HEK293 (cell line): Measurements from ENCODE around the gene LTC4S.
A peak's percentile ranks its signal among the peaks of the same experiment; 100 is the strongest.

ENCODE experiments used
- CTCF ChIA-PET: fragments of 350-600 bp; formaldehyde crosslinking; extraction: SDS; loops from one replicate; lab custom pipeline; 2021; ENCODE audit warnings: antibody characterized with exemption; lab: Yijun Ruan, JAX
- POLR2A ChIA-PET: fragments of 300-600 bp; formaldehyde crosslinking; extraction: SDS; loops from one replicate; lab custom pipeline; 2020; ENCODE audit warnings: antibody characterized with exemption, inconsistent platforms; lab: Yijun Ruan, JAX
- H3K27ac ChIP-seq: fragments of 200-500 bp; sonication (Bioruptor generic); 2 replicates; pipeline ENCODE4 v1.5.1; 2014; ENCODE audit warnings: low read depth, low read length, control low read depth, inconsistent platforms; ENCODE audit errors: extremely low read depth
- H3K36me3 ChIP-seq, 2 experiments: fragments of 200-500 bp in 1 of 2; sonication (Bioruptor generic) in 1 of 2; 1 replicate in 1 of 2; 2 replicates in 1 of 2; pipeline ENCODE4 v1.5.1; 2014 to 2017; ENCODE audit warnings: inconsistent platforms in 2 of 2, low read length in 2 of 2; ENCODE audit not compliant: control insufficient read depth in 2 of 2, insufficient read depth in 1 of 2
- H3K4me1 ChIP-seq: fragments of 200-500 bp; sonication (Bioruptor generic); 2 replicates; pipeline ENCODE4 v1.5.1; 2014; ENCODE audit warnings: mild to moderate bottlenecking, low read length, inconsistent platforms; ENCODE audit not compliant: control insufficient read depth, insufficient read depth
- H3K4me3 ChIP-seq: 2 replicates; pipeline ENCODE4 v1.5.1; 2011; ENCODE audit warnings: low read depth, mild to moderate bottlenecking, control low read depth, low read length, moderate library complexity
- H3K9me3 ChIP-seq: fragments of 200-500 bp; sonication (Bioruptor generic); 2 replicates; pipeline ENCODE4 v1.5.1; 2014; ENCODE audit warnings: low read depth, low read length, inconsistent platforms; ENCODE audit not compliant: control insufficient read depth, insufficient read depth
- BCL11B ChIP-seq: fragments of 450-650 bp; formaldehyde crosslinking; IDR thresholded peaks from 2 replicates; pipeline ENCODE4 v1.5.1; 2016; ENCODE audit warnings: low read depth, missing biosample characterization, missing genetic modification characterization
- GFI1B ChIP-seq: fragments of 450-650 bp; formaldehyde crosslinking; IDR thresholded peaks from 2 replicates; pipeline ENCODE4 v1.5.1; 2016; ENCODE audit warnings: missing biosample characterization, missing genetic modification characterization
- PRDM1 ChIP-seq: fragments of 450-650 bp; formaldehyde crosslinking; IDR thresholded peaks from 2 replicates; pipeline ENCODE4; 2016; ENCODE audit warnings: missing biosample characterization, missing genetic modification characterization
- REPIN1 ChIP-seq: fragments of 450-650 bp; formaldehyde crosslinking; IDR thresholded peaks from 2 replicates; pipeline ENCODE4 v1.5.1; 2017; ENCODE audit warnings: missing biosample characterization, missing genetic modification characterization, low read depth
- SP7 ChIP-seq: fragments of 450-650 bp; formaldehyde crosslinking; IDR thresholded peaks from 2 replicates; pipeline ENCODE4 v1.5.1; 2016; ENCODE audit warnings: missing biosample characterization, missing genetic modification characterization
- ZBTB21 ChIP-seq: fragments of 450-650 bp; formaldehyde crosslinking; IDR thresholded peaks from 2 replicates; pipeline ENCODE4 v1.5.1; 2017; ENCODE audit warnings: missing biosample characterization, missing genetic modification characterization
- ZEB2 ChIP-seq: fragments of 450-650 bp; formaldehyde crosslinking; IDR thresholded peaks from 2 replicates; pipeline ENCODE4 v1.5.1; 2016; ENCODE audit warnings: missing biosample characterization, missing genetic modification characterization
- ZNF114 ChIP-seq: fragments of 450-650 bp; formaldehyde crosslinking; IDR thresholded peaks from 2 replicates; pipeline ENCODE4 v1.5.0; 2017; ENCODE audit warnings: missing biosample characterization, missing genetic modification characterization
- ZNF202 ChIP-seq: fragments of 450-650 bp; formaldehyde crosslinking; IDR thresholded peaks from 2 replicates; pipeline ENCODE4 v1.5.1; 2016; ENCODE audit warnings: missing biosample characterization, missing genetic modification characterization, borderline replicate concordance
- ZNF24 ChIP-seq: fragments of 450-650 bp; formaldehyde crosslinking; IDR thresholded peaks from 2 replicates; pipeline ENCODE4 v1.5.1; 2016; ENCODE audit warnings: missing biosample characterization, missing genetic modification characterization
- ZNF341 ChIP-seq: fragments of 450-650 bp; formaldehyde crosslinking; IDR thresholded peaks from 2 replicates; pipeline ENCODE4; 2016; ENCODE audit warnings: low read depth, missing biosample characterization, missing genetic modification characterization
- ZNF558 ChIP-seq: fragments of 450-650 bp; formaldehyde crosslinking; IDR thresholded peaks from 2 replicates; pipeline ENCODE4 v1.5.1; 2016; ENCODE audit warnings: missing biosample characterization, missing genetic modification characterization
- ZNF596 ChIP-seq: fragments of 450-650 bp; IDR thresholded peaks from 2 replicates; pipeline ENCODE4 v1.5.0; 2018; ENCODE audit warnings: missing biosample characterization, mild to moderate bottlenecking, missing genetic modification characterization, moderate library complexity
- ZSCAN23 ChIP-seq: fragments of 450-650 bp; formaldehyde crosslinking; IDR thresholded peaks from 2 replicates; pipeline ENCODE4 v1.5.1; 2016; ENCODE audit warnings: missing biosample characterization, missing genetic modification characterization
- TF ChIP-seq, protein P1 (sequence below): fragments of 450-650 bp; formaldehyde crosslinking; IDR thresholded peaks from 2 replicates; pipeline ENCODE4 v1.5.1; 2016; ENCODE audit warnings: missing biosample characterization, missing genetic modification characterization, low read depth
- TF ChIP-seq, protein P2 (sequence below): fragments of 450-650 bp; IDR thresholded peaks from 2 replicates; pipeline ENCODE4 v1.5.1; 2018; ENCODE audit warnings: missing biosample characterization, missing genetic modification characterization
- TF ChIP-seq, protein P3 (sequence below): fragments of 450-650 bp; formaldehyde crosslinking; IDR thresholded peaks from 2 replicates; pipeline ENCODE4 v1.5.1; 2016; ENCODE audit warnings: missing biosample characterization, missing genetic modification characterization, borderline replicate concordance
- TF ChIP-seq, protein P4 (sequence below): fragments of 450-650 bp; formaldehyde crosslinking; IDR thresholded peaks from 2 replicates; pipeline ENCODE4 v1.5.1; 2017; ENCODE audit warnings: missing biosample characterization, missing genetic modification characterization
- TF ChIP-seq, protein P5 (sequence below): fragments of 450-650 bp; formaldehyde crosslinking; IDR thresholded peaks from 2 replicates; pipeline ENCODE4 v1.5.1; 2017; ENCODE audit warnings: missing biosample characterization, missing genetic modification characterization
- TF ChIP-seq, protein P6 (sequence below): fragments of 450-650 bp; formaldehyde crosslinking; IDR thresholded peaks from 2 replicates; pipeline ENCODE4 v1.5.1; 2016; ENCODE audit warnings: missing biosample characterization, missing genetic modification characterization
- TF ChIP-seq, protein P7 (sequence below): fragments of 450-650 bp; formaldehyde crosslinking; IDR thresholded peaks from 2 replicates; pipeline ENCODE4 v1.5.1; 2016; ENCODE audit warnings: missing biosample characterization, missing genetic modification characterization

The LTC4S gene

DNA sequence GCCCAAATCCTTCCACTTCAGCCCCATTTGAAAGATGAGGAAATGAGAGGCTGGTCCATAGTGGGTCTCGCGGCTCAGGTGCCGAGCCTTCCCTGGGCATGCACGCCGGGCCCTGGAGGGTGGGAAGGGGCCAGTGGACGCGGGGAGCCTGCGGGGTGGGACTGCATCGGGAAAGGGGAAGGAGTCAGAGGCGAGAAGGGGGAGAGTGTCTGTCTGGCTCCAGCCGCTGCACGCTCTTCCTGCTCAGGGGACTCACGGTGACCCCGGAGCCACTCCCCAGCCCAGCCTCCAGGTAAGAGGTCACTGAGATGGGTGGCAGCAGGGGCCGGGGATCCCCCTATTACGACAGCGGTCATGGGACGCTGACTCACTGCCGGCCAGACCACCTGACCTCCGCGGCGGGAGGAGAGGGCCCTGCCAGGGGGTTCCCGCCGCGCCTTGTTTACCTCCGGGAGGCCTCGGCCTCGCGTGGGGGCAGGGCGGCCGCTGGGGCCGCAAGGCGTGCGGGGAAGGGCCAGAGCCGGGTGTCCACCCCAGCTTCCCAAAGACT lies 25.0 kb downstream of the LTC4S start (continued):
- TF ChIP-seq, protein P1, sequence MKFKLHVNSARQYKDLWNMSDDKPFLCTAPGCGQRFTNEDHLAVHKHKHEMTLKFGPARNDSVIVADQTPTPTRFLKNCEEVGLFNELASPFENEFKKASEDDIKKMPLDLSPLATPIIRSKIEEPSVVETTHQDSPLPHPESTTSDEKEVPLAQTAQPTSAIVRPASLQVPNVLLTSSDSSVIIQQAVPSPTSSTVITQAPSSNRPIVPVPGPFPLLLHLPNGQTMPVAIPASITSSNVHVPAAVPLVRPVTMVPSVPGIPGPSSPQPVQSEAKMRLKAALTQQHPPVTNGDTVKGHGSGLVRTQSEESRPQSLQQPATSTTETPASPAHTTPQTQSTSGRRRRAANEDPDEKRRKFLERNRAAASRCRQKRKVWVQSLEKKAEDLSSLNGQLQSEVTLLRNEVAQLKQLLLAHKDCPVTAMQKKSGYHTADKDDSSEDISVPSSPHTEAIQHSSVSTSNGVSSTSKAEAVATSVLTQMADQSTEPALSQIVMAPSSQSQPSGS, result peak; percentile 66
- TF ChIP-seq, protein P2, sequence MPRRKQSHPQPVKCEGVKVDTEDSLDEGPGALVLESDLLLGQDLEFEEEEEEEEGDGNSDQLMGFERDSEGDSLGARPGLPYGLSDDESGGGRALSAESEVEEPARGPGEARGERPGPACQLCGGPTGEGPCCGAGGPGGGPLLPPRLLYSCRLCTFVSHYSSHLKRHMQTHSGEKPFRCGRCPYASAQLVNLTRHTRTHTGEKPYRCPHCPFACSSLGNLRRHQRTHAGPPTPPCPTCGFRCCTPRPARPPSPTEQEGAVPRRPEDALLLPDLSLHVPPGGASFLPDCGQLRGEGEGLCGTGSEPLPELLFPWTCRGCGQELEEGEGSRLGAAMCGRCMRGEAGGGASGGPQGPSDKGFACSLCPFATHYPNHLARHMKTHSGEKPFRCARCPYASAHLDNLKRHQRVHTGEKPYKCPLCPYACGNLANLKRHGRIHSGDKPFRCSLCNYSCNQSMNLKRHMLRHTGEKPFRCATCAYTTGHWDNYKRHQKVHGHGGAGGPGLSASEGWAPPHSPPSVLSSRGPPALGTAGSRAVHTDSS, result no peak
- TF ChIP-seq, protein P3, sequence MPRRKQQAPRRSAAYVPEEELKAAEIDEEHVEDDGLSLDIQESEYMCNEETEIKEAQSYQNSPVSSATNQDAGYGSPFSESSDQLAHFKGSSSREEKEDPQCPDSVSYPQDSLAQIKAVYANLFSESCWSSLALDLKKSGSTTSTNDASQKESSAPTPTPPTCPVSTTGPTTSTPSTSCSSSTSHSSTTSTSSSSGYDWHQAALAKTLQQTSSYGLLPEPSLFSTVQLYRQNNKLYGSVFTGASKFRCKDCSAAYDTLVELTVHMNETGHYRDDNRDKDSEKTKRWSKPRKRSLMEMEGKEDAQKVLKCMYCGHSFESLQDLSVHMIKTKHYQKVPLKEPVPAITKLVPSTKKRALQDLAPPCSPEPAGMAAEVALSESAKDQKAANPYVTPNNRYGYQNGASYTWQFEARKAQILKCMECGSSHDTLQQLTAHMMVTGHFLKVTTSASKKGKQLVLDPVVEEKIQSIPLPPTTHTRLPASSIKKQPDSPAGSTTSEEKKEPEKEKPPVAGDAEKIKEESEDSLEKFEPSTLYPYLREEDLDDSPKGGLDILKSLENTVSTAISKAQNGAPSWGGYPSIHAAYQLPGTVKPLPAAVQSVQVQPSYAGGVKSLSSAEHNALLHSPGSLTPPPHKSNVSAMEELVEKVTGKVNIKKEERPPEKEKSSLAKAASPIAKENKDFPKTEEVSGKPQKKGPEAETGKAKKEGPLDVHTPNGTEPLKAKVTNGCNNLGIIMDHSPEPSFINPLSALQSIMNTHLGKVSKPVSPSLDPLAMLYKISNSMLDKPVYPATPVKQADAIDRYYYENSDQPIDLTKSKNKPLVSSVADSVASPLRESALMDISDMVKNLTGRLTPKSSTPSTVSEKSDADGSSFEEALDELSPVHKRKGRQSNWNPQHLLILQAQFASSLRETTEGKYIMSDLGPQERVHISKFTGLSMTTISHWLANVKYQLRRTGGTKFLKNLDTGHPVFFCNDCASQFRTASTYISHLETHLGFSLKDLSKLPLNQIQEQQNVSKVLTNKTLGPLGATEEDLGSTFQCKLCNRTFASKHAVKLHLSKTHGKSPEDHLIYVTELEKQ (tag by site-specific recombination), result peak; percentile 83; the same call in 1 of the 2 replicates
- TF ChIP-seq ZBTB21 (tag by site-specific recombination) (peak; percentile 97), ZNF341 (peak; percentile 88), ZNF114 (tag by site-specific recombination) (no peak), REPIN1 (tag by site-specific recombination) (no peak), GFI1B (tag by site-specific recombination) (0 out of 2 replicates have a peak, but pooled peaks have one; percentile 37), ZSCAN23 (tag by site-specific recombination) (peak; percentile 91; the same call in 1 of the 2 replicates), ZNF558 (tag by site-specific recombination) (0 out of 2 replicates have a peak, but pooled peaks have one; percentile 17)

DNA sequence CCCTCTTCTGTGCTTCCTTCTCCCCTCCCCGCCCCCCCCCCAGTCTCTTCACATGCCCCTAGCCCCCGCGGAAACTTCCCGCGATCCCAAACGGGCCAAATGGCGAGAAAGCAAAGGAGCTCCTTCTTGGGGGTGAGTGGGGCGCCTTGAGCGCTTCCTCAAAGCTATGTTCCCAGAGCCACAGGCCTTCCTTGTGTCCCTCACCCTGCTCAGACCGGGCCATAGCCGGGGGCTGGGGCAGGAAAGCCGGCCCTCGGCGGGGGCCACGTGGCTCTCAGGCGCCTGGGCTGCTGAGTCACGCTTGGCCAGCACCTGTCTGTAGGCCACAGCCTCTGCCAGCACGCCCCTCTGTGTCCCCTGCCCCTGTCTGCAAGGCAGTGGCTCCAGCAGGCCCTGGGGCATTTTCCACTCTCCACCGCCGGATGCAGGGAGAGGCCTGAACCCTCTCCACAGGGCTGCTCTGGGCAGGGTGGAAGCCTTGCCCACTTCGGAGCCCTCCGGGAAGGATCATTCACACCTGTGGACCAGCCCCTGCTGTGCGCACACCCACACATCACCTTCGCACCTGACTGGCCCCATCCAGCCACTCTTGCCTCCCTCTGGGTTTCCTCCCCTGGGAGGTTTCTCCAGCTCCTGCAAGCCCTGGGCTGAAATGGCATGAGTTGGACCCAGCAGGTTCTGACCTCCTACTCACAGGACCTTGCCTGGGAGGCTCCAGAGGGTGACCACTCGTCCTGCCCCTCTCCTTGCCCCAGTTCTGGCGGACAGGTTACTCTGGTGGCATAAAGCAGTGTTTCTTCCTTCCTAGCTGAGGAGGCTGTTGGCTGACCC lies 25.7 kb downstream of the LTC4S start:
- peak overlapping the region; percentile 21; the same call in 1 of the 2 replicates for H3K4me3 ChIP-seq
- H3K9me3 ChIP-seq, result no peaks in the 10 kb centered on the region
- H3K27ac ChIP-seq, result peak overlapping the region; percentile 92
- ChIA-PET POLR2A (interaction anchor here (0.6 to 1.7 kb wide), 7 partner anchors 8 to 1296 kb away, joined by 3 to 28 read pairs (median 4); partner anchors contain the start of genes MGAT4B and MRNIP), CTCF (interaction anchor here (0.7 kb wide), 1 partner anchor 14 kb away, joined by 3 read pairs; no protein-coding TSS in a partner anchor)
- peaks cover 19% of the 10 kb centered on the region for H3K4me1 ChIP-seq
- peaks cover 5 to 39% of the 10 kb centered on the region in 2 experiments; a peak in 2 of 3 replicates for H3K36me3 ChIP-seq
- no peak for TF ChIP-seq ZNF24 (tag by site-specific recombination)
- TF ChIP-seq, protein P4, sequence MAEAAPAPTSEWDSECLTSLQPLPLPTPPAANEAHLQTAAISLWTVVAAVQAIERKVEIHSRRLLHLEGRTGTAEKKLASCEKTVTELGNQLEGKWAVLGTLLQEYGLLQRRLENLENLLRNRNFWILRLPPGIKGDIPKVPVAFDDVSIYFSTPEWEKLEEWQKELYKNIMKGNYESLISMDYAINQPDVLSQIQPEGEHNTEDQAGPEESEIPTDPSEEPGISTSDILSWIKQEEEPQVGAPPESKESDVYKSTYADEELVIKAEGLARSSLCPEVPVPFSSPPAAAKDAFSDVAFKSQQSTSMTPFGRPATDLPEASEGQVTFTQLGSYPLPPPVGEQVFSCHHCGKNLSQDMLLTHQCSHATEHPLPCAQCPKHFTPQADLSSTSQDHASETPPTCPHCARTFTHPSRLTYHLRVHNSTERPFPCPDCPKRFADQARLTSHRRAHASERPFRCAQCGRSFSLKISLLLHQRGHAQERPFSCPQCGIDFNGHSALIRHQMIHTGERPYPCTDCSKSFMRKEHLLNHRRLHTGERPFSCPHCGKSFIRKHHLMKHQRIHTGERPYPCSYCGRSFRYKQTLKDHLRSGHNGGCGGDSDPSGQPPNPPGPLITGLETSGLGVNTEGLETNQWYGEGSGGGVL (tag by site-specific recombination), result peak; percentile 41
- peak; percentile 43; the same call in 1 of the 2 replicates for TF ChIP-seq BCL11B (tag by site-specific recombination)
- peak; percentile 65; the same call in 1 of the 2 replicates for TF ChIP-seq PRDM1 (tag by site-specific recombination)
- TF ChIP-seq, protein P5, sequence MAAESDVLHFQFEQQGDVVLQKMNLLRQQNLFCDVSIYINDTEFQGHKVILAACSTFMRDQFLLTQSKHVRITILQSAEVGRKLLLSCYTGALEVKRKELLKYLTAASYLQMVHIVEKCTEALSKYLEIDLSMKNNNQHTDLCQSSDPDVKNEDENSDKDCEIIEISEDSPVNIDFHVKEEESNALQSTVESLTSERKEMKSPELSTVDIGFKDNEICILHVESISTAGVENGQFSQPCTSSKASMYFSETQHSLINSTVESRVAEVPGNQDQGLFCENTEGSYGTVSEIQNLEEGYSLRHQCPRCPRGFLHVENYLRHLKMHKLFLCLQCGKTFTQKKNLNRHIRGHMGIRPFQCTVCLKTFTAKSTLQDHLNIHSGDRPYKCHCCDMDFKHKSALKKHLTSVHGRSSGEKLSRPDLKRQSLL, result peak; percentile 72
- no peak for TF ChIP-seq ZNF202 (tag by site-specific recombination)
- TF ChIP-seq ZEB2 (tag by site-specific recombination), result 0 out of 2 replicates have a peak, but pooled peaks have one; percentile 9
- no peak for TF ChIP-seq SP7 (tag by site-specific recombination)
- TF ChIP-seq ZNF596 (tag by site-specific recombination), result no peak
- TF ChIP-seq, protein P6, sequence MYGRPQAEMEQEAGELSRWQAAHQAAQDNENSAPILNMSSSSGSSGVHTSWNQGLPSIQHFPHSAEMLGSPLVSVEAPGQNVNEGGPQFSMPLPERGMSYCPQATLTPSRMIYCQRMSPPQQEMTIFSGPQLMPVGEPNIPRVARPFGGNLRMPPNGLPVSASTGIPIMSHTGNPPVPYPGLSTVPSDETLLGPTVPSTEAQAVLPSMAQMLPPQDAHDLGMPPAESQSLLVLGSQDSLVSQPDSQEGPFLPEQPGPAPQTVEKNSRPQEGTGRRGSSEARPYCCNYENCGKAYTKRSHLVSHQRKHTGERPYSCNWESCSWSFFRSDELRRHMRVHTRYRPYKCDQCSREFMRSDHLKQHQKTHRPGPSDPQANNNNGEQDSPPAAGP (tag by site-specific recombination), result peak; percentile 42
- TF ChIP-seq, protein P7, sequence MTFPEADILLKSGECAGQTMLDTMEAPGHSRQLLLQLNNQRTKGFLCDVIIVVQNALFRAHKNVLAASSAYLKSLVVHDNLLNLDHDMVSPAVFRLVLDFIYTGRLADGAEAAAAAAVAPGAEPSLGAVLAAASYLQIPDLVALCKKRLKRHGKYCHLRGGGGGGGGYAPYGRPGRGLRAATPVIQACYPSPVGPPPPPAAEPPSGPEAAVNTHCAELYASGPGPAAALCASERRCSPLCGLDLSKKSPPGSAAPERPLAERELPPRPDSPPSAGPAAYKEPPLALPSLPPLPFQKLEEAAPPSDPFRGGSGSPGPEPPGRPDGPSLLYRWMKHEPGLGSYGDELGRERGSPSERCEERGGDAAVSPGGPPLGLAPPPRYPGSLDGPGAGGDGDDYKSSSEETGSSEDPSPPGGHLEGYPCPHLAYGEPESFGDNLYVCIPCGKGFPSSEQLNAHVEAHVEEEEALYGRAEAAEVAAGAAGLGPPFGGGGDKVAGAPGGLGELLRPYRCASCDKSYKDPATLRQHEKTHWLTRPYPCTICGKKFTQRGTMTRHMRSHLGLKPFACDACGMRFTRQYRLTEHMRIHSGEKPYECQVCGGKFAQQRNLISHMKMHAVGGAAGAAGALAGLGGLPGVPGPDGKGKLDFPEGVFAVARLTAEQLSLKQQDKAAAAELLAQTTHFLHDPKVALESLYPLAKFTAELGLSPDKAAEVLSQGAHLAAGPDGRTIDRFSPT (tag by site-specific recombination), result peak; percentile 68
